GM12864 (cell line): ENCODE measurements around the gene EXOG.

Source experiments
- DNase-seq: peaks from one replicate; pipeline ENCODE4 v3.0.0-alpha.2; 2011; ENCODE audit warnings: low read depth
- H3K4me3 ChIP-seq: 2 replicates; pipeline ENCODE4 v1.5.1; 2011; ENCODE audit warnings: mild to moderate bottlenecking, low read depth, low read length, control low read depth
- CTCF ChIP-seq: IDR thresholded peaks from 2 replicates; pipeline ENCODE4 v1.5.1; 2011; ENCODE audit warnings: low read depth, mild to moderate bottlenecking, moderate library complexity, low read length, control low read depth, inconsistent platforms; ENCODE audit errors: missing control alignments

EXOG gene

DNA sequence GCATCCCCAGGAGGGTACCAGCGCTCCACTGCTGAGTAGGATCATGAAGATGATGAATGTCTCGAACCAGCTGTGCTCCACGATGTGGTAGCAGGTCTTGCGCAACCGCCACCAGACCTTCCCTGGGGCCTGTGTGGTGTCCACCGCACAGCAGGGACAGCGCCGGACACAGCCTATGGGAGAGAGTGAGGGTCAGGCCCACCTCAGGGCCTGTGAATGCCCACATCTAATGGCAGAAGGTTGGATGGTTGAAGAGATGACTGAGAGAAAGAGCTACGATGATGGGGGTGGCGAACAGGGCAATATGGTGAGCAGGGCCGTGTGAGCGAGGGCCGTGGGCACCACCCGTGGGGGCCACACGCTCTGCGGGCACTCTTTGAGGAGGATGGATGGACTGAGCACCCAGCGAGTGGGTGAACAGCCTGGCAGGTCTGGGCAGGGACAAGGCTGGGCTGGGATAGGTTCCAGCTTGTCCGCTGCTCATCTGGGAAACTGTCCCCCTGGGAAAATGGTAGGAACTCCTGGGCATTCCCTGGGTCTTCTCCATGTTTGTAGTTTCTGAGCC is 79.2 kb downstream of the EXOG start:
- no peak for TF ChIP-seq CTCF
- no peak for DNase-seq
- H3K4me3 ChIP-seq, result no peak overlapping the region
